ENCODE results near the gene PDE12.
"Not testable (repeated sequence)": the region's sequence is repeated elsewhere in the genome, so short reads cannot be mapped to it uniquely, and the experiment has no call there.

The PDE12 gene

GRCh38 chr3:57586778-57587177 lies 30.7 kb downstream of the PDE12 start:
- DNase-seq: no peak

DNA sequence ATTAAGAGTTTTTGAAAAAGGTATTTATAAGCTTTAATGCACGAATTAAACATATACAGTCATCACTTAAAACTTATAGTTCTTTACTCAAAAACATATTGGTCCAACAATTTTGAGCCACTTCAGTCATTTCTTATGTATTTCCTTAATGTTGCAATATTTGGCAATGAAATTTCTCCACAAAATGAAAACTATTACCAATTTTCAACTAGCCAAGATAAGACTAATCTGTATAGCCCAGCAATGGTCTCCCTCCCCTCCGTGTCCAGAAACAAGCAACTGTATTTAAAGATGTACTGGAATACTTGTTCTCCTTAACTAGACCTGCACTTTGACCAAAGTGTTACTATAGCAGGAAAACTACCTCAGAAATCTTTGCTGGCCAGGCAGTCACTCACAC lies 31.8 kb downstream of the PDE12 start:
- DNase-seq: no peak

DNA sequence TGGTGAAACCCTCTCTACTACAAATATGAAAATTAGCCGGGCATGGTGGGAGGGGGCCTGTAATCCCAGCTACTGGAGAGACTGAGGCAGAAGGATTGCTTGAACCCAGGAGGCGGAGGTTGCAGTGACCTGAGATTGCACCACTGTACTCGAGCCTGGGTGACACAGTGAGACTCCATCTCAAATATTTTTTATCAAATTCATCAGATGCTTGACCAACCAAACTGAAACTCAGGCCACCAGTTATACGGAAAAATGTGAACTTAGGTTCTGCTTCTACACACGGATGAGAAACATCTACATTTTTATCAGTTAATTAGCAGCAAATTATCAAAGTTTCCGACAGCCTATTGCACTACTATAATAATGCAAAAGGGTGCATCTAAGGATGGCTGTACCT lies 36.2 kb downstream of the PDE12 start:
- DNase-seq: no peak

- no peak for DNase-seq
Measured at GRCh38 chr3:57594144-57594543, 38.1 kb downstream of the PDE12 start.

GRCh38 chr3:57594576-57594975 lies 38.5 kb downstream of the PDE12 start:
- DNase-seq: no peak

- no peak for DNase-seq
Measured at GRCh38 chr3:57596495-57597126, 40.5 kb downstream of the PDE12 start.

GRCh38 chr3:57597127-57597923 lies 41.3 kb downstream of the PDE12 start, which contains the start of gene ARF4:
ARF4 (minus strand) TSS chr3:57597344; CDS start chr3:57597140, 204 bp downstream.
- peak; percentile 80 to 92 for DNase-seq

- no peak for DNase-seq
Measured at GRCh38 chr3:57598765-57599360, 42.8 kb downstream of the PDE12 start.

GRCh38 chr3:57600195-57600594 lies 44.1 kb downstream of the PDE12 start:
- no peak for DNase-seq

- no peak for DNase-seq
Measured at GRCh38 chr3:57604971-57605370, 48.9 kb downstream of the PDE12 start.

- DNase-seq: no peak
Measured at GRCh38 chr3:57605683-57606082, 49.6 kb downstream of the PDE12 start.

DNA sequence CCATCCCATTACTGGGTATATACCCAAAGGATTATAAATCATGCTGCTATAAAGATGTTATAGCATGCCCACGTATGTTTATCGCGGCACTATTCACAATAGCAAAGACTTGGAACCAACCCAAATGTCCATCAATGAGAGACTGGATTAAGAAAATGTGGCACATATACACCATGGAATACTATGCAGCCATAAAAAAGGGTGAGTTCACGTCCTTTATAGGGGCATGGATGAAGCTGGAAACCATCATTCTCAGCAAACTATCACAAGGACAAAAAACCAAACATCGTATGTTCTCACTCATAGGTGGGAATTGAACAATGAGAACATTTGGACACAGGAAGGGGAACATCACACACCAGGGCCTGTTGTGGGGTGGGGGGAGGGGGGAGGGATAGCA lies 55.8 kb downstream of the PDE12 start:
- DNase-seq: not testable (repeated sequence)

DNA sequence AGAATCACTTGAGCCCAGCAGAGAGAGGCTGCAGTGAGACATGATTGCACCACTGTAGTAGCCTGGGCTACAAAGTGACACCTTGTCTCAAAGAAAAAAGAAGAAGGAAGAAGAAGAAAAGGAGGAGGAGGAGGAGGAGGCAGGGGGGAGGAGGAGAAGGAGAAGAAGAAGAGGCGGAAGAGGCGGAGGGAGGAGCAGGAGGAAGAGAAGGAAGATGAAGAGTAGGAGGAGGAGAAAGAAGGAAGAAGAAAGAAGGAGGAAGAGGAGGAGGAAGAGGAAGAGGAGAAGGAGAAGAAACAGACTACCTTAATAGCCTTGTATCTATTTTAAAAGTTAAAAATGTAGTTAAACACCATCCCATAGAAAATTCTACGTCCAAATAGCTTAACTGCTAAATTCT lies 60.2 kb downstream of the PDE12 start:
- DNase-seq: no peak
